Retina (tissue), 1 donor: ENCODE data around the gene GRM5.

Experiments
- DNase-seq: peaks from one replicate; pipeline ENCODE4 v3.0.0-alpha.2; 2016

GRM5 gene

GRCh38 chr11:88831303-88831890 lies 234.4 kb downstream of the GRM5 start:
- no peak for DNase-seq

GRCh38 chr11:88827018-88827676 lies 238.6 kb downstream of the GRM5 start:
- no peak for DNase-seq

GRCh38 chr11:88819616-88820015 lies 246.2 kb downstream of the GRM5 start:
- DNase-seq: no peak

- DNase-seq: no peak
These were observed 246.8 kb downstream of the GRM5 start for GRCh38 chr11:88818978-88819377.

- DNase-seq: no peak
These were observed 250.3 kb downstream of the GRM5 start for GRCh38 chr11:88815505-88815904.

GRCh38 chr11:88814076-88814475 lies 251.7 kb downstream of the GRM5 start:
- DNase-seq: no peak

- no peak for DNase-seq
These were observed 252.4 kb downstream of the GRM5 start for GRCh38 chr11:88813233-88813915.

- DNase-seq: no peak
These were observed 255.2 kb downstream of the GRM5 start for GRCh38 chr11:88810420-88811097.

- no peak for DNase-seq
These were observed 256.7 kb downstream of the GRM5 start for GRCh38 chr11:88809126-88809525.

GRCh38 chr11:88807349-88807748 lies 258.4 kb downstream of the GRM5 start:
- no peak for DNase-seq

- no peak for DNase-seq
These were observed 259.4 kb downstream of the GRM5 start for GRCh38 chr11:88806410-88806809.

- no peak for DNase-seq
These were observed 264.2 kb downstream of the GRM5 start for GRCh38 chr11:88801484-88802123.

GRCh38 chr11:88799771-88800500 lies 265.8 kb downstream of the GRM5 start:
- no peak for DNase-seq

GRCh38 chr11:88790182-88790581 lies 275.6 kb downstream of the GRM5 start:
- no peak for DNase-seq

GRCh38 chr11:88779577-88779976 lies 286.2 kb downstream of the GRM5 start:
- DNase-seq: no peak

GRCh38 chr11:88770475-88771079 lies 295.2 kb downstream of the GRM5 start:
- no peak for DNase-seq

- no peak for DNase-seq
These were observed 321.6 kb downstream of the GRM5 start for GRCh38 chr11:88744140-88744539.

GRCh38 chr11:88739524-88739923 lies 326.3 kb downstream of the GRM5 start:
- no peak for DNase-seq

- no peak for DNase-seq
These were observed 356.2 kb downstream of the GRM5 start for GRCh38 chr11:88709567-88709966.

GRCh38 chr11:88704485-88704884 lies 361.3 kb downstream of the GRM5 start:
- no peak for DNase-seq

GRCh38 chr11:88701816-88702215 lies 364.0 kb downstream of the GRM5 start:
- no peak for DNase-seq

- no peak for DNase-seq
These were observed 368.6 kb downstream of the GRM5 start for GRCh38 chr11:88697139-88697538.
